ENCODE measurements around the gene RASA4B. TPM values are rescaled to one million over a fixed set of nuclear protein-coding genes. Genes with fewer than 3 reads are reported as not detected.

RASA4B gene
- total and polyA plus RNA-seq, 9 of the 15 experiments (the other 6 are each of a cell fraction or from before 2014, with no cell fraction given): 0.01 to 2.9 (median 1.5) TPM; not detected in 1

DNA sequence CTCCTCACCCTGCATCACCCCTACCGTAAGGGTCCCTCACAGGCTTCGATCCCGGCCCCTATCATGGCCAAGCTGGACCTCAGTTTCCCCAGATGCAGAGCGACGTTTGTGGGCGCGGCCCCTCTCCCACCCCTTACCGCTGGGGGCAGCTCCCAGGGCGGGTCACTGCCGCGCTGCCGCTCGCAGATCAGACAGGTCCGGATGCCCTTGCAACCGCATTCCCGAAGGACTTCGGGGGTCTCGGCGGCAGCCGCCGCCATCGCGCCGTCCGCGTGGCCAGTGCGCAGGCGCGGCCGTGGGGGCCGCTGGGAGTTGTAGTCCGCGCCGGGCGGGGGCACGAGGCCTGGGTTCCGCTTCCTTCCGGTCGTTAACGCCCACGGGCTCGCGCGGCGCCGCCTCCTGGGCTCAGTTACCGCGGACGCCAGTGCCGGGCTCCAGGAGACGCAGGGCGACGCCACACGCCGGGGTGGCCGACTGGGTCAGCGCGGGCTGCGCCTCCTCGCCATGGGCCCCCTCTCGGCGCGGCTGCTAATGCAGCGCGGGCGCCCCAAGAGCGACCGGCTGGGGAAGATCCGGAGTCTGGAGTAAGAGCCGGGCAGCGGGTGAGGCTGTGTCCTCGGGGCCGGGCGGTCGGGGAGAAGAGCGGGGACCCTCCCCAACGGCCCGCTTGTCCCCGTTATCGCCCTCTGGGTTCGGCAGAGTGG, 52.8 kb downstream of the RASA4B start, which contains the start of the genes ALKBH4 and LRWD1:
TSS of gene ALKBH4 (minus strand) at position 287 of the 704 bp plus-strand sequence. CDS start at position 260, 27 bp downstream.
TSS of gene LRWD1 (plus strand) at position 408 of the 704 bp plus-strand sequence. CDS start at position 505, 97 bp downstream.
- Histone ChIP-seq H3K27me3 (ENCODE audit: control insufficient read depth in 2 of 2, insufficient read depth in 2 of 2, low read length in 2 of 2) (no peaks in the 10 kb centered on the region), H4K20me1 (replicated peaks; ENCODE audit: control insufficient read depth, insufficient read depth, low read length) (no peaks in the 10 kb centered on the region), H3K79me2 (ENCODE audit: control insufficient read depth, insufficient read depth, low read length) (peaks cover 47% of the 10 kb centered on the region), H3K9me1 (ENCODE audit: control insufficient read depth, insufficient read depth, low read length) (peaks cover 5% of the 10 kb centered on the region), H3K4me3 (peak within 1 kb of the TSS; percentile 93), H3K27ac (ENCODE audit: extremely low read depth, low read depth, low read length) (peak within 1 kb of the TSS; percentile 86), H3K4me2 (ENCODE audit: insufficient read depth, low read length) (peak within 1 kb of the TSS; percentile 95), H3K9ac (ENCODE audit: insufficient read depth in 1 of 2, low read depth in 2 of 2, low read length in 2 of 2) (peak within 1 kb of the TSS; percentile 96), H2AFZ (ENCODE audit: low read depth, low read length) (peak within 1 kb of the TSS; percentile 98), H3K4me1 (replicated peaks in 1 of 2; ENCODE audit: control insufficient read depth in 2 of 2, insufficient read depth in 2 of 2, low read length in 2 of 2) (peaks cover 11 to 55% of the 10 kb centered on the region in 2 experiments; a peak in 3 of 5 replicates), H3K9me3 (replicated peaks; ENCODE audit: control insufficient read depth, insufficient read depth, low read depth, low read length) (no peaks in the 10 kb centered on the region), H3K36me3 (ENCODE audit: control insufficient read depth, insufficient read depth, low read length) (peaks cover 41% of the 10 kb centered on the region; the same call in 2 of the 3 replicates)
- CTCF ChIA-PET (ENCODE audit: low intra/inter-chr PET ratio): interaction anchor here (0.9 to 1.4 kb wide), 2 partner anchors 52 to 67 kb away, joined by 4 read pairs; no protein-coding TSS in a partner anchor
- POLR2A ChIA-PET: interaction anchor here (0.5 to 1.4 kb wide), 6 partner anchors 8 to 177 kb away, joined by 3 to 5 read pairs (median 4); no protein-coding TSS in a partner anchor
- ATAC-seq: peak; percentile 98
- whole genome bisulfite sequencing (ENCODE audit: insufficient coverage, low coverage, missing lambda C conversion rate): under 1% methylated on average over 70 of the region's 81 CpGs
- in situ Hi-C loops (cut with MboI): loop anchor here (25.0 kb wide), 2 partner anchors 98 to 198 kb away; partner anchors contain the start of genes POLR2J2, POLR2J3, SPDYE2 and SPDYE2B
- intact Hi-C loops (cut with micrococcal nuclease): no loop called here
- FAIRE-seq: peak; percentile 95
- peak; percentile 99 to 100 (median 100) for DNase-seq (ENCODE audit: extremely low read depth in 1 of 4, low spot score in 3 of 4)
- BruUV-seq (replicated peaks): no TSS peak
- TF ChIP-seq, protein P1, sequence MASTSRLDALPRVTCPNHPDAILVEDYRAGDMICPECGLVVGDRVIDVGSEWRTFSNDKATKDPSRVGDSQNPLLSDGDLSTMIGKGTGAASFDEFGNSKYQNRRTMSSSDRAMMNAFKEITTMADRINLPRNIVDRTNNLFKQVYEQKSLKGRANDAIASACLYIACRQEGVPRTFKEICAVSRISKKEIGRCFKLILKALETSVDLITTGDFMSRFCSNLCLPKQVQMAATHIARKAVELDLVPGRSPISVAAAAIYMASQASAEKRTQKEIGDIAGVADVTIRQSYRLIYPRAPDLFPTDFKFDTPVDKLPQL (IDR thresholded peaks at IDR 0.05; ENCODE audit: extremely low read depth, insufficient read length): no peak
- TF ChIP-seq BCOR (IDR thresholded peaks at IDR 0.05) (peak; percentile 95), FUS (optimal IDR thresholded peaks at IDR 0.05; ENCODE audit: low read depth, low read length) (peak; percentile 92), ZNF217 (CRISPR knock-in tag; IDR thresholded peaks at IDR 0.05) (no peak), BCL6 (CRISPR knock-in tag; IDR thresholded peaks at IDR 0.05) (no peak), MLX (CRISPR knock-in tag; conservative IDR thresholded peaks at IDR 0.05) (no peak), L3MBTL2 (IDR thresholded peaks at IDR 0.05) (peak; percentile 87), RBM15 (IDR thresholded peaks at IDR 0.05; ENCODE audit: insufficient read depth, low read length) (no peak), MCM3 (IDR thresholded peaks at IDR 0.05) (no peak), GTF2E2 (tag; IDR thresholded peaks at IDR 0.05) (0 out of 2 replicates have a peak, but pooled peaks have one; percentile 78), ZNF174 (CRISPR knock-in tag; IDR thresholded peaks at IDR 0.05) (no peak), ZNF583 (CRISPR knock-in tag; IDR thresholded peaks at IDR 0.05) (no peak), ARID3B (CRISPR knock-in tag; IDR thresholded peaks at IDR 0.05; ENCODE audit: borderline replicate concordance) (0 out of 2 replicates have a peak, but pooled peaks have one; percentile 32), ZSCAN32 (CRISPR knock-in tag; IDR thresholded peaks at IDR 0.05) (no peak), HLTF (IDR thresholded peaks at IDR 0.05) (no peak), LARP7 (IDR thresholded peaks at IDR 0.05) (no peak), CEBPZ (IDR thresholded peaks at IDR 0.05; ENCODE audit: borderline replicate concordance, low read depth, low read length) (no peak)
